ENCODE data around the gene ZNF446.
A peak's percentile ranks its signal among the peaks of the same experiment; 100 is the strongest.

The ZNF446 gene

GRCh38 chr19:58474291-58474996 is 1.7 kb upstream of the ZNF446 start:
- Histone ChIP-seq H2AFZ (ENCODE audit: low read depth, low read length) (no peak overlapping the region), H3K27ac (ENCODE audit: low read length) (peak overlapping the region; percentile 92; the same call in 1 of the 2 replicates), H3K9ac (ENCODE audit: low read depth, low read length) (peak overlapping the region; percentile 94; the same call in 1 of the 2 replicates), H3K4me1 (ENCODE audit: insufficient read depth, low read length) (peaks cover 38% of the 10 kb centered on the region), H3K27me3 (ENCODE audit: insufficient read depth, low read length, poor library complexity) (no peaks in the 10 kb centered on the region), H4K20me1 (ENCODE audit: insufficient read depth, low read length) (peaks cover 10% of the 10 kb centered on the region), H3K4me3 (ENCODE audit: low read depth in 1 of 2, low read length in 2 of 2) (peak overlapping the region in 1 of 2 experiments; percentile 88; a peak in 2 of 4 replicates), H3K4me2 (ENCODE audit: insufficient read depth, low read length) (peak overlapping the region; percentile 96), H3K36me3 (ENCODE audit: insufficient read depth, low read length) (peaks cover 45% of the 10 kb centered on the region), H3K79me2 (ENCODE audit: insufficient read depth, low read length) (peaks cover 10% of the 10 kb centered on the region), H3K9me3 (ENCODE audit: insufficient read depth, low read length, severe bottlenecking) (no peaks in the 10 kb centered on the region)
- DNase-seq (no peak), ATAC-seq (ENCODE audit: insufficient read depth, low read depth) (no peak)
- TF ChIP-seq CTCF (IDR thresholded peaks at IDR 0.05; ENCODE audit: borderline replicate concordance, extremely low read depth, low read length, poor library complexity, severe bottlenecking) (no peak), EZH2 (IDR thresholded peaks at IDR 0.05; ENCODE audit: borderline replicate concordance, low read depth, low read length, severe bottlenecking) (no peak)

- ATAC-seq (ENCODE audit: insufficient read depth, low read depth): peak; percentile 3
Observed at GRCh38 chr19:58474997-58475713, 997 bp upstream of the ZNF446 start.

GRCh38 chr19:58476498-58477015 is 405 bp downstream of the ZNF446 start:
- peaks cover 8% of the 10 kb centered on the region; the same call in 1 of the 2 replicates for H4K20me1 ChIP-seq (ENCODE audit: insufficient read depth, low read length)
- no peaks in the 10 kb centered on the region for H3K9me3 ChIP-seq (ENCODE audit: insufficient read depth, low read length, severe bottlenecking)
- H2AFZ ChIP-seq (ENCODE audit: low read depth, low read length): peak overlapping the region; percentile 95
- H3K4me1 ChIP-seq (ENCODE audit: insufficient read depth, low read length): peaks cover 38% of the 10 kb centered on the region
- ATAC-seq (ENCODE audit: insufficient read depth, low read depth): no peak
- peak overlapping the region; percentile 96 for H3K4me2 ChIP-seq (ENCODE audit: insufficient read depth, low read length)
- H3K36me3 ChIP-seq (ENCODE audit: insufficient read depth, low read length): peaks cover 48% of the 10 kb centered on the region
- DNase-seq: peak; percentile 33
- H3K79me2 ChIP-seq (ENCODE audit: insufficient read depth, low read length): 0 out of 2 replicates have a peak, but pooled peaks cover 8% of the 10 kb centered on the region
- peak overlapping the region; percentile 94 for H3K9ac ChIP-seq (ENCODE audit: low read depth, low read length)
- H3K4me3 ChIP-seq (ENCODE audit: low read depth in 1 of 2, low read length in 2 of 2): peak overlapping the region; percentile 65 to 88
- TF ChIP-seq CTCF (IDR thresholded peaks at IDR 0.05; ENCODE audit: borderline replicate concordance, extremely low read depth, low read length, poor library complexity, severe bottlenecking) (no peak), EZH2 (IDR thresholded peaks at IDR 0.05; ENCODE audit: borderline replicate concordance, low read depth, low read length, severe bottlenecking) (no peak)
- peak overlapping the region; percentile 92 for H3K27ac ChIP-seq (ENCODE audit: low read length)
- no peaks in the 10 kb centered on the region for H3K27me3 ChIP-seq (ENCODE audit: insufficient read depth, low read length, poor library complexity)

More at GRCh38 chr19:58474997-58475713, 997 bp upstream of the ZNF446 start:
- no peak for DNase-seq
- 0 out of 2 replicates have a peak, but pooled peaks cover 8% of the 10 kb centered on the region for H3K79me2 ChIP-seq (ENCODE audit: insufficient read depth, low read length)
- H3K27me3 ChIP-seq (ENCODE audit: insufficient read depth, low read length, poor library complexity): no peaks in the 10 kb centered on the region
- H2AFZ ChIP-seq (ENCODE audit: low read depth, low read length): peak overlapping the region; percentile 81
- H3K36me3 ChIP-seq (ENCODE audit: insufficient read depth, low read length): peaks cover 43% of the 10 kb centered on the region
- TF ChIP-seq EZH2 (IDR thresholded peaks at IDR 0.05; ENCODE audit: borderline replicate concordance, low read depth, low read length, severe bottlenecking) (no peak), CTCF (IDR thresholded peaks at IDR 0.05; ENCODE audit: borderline replicate concordance, extremely low read depth, low read length, poor library complexity, severe bottlenecking) (no peak)
- peak overlapping the region; percentile 92 for H3K27ac ChIP-seq (ENCODE audit: low read length)
- H3K4me3 ChIP-seq (ENCODE audit: low read depth in 1 of 2, low read length in 2 of 2): peak overlapping the region; percentile 36 to 88; a peak in 3 of 4 replicates
- H3K4me1 ChIP-seq (ENCODE audit: insufficient read depth, low read length): peaks cover 38% of the 10 kb centered on the region
- peak overlapping the region; percentile 94 for H3K9ac ChIP-seq (ENCODE audit: low read depth, low read length)
- peaks cover 8% of the 10 kb centered on the region; the same call in 1 of the 2 replicates for H4K20me1 ChIP-seq (ENCODE audit: insufficient read depth, low read length)
- peak overlapping the region; percentile 96 for H3K4me2 ChIP-seq (ENCODE audit: insufficient read depth, low read length)
- no peaks in the 10 kb centered on the region for H3K9me3 ChIP-seq (ENCODE audit: insufficient read depth, low read length, severe bottlenecking)

Data from DND-41 (cell line).